H1 (cell line): Measurements from ENCODE around the gene GLUL. TPM values are rescaled to one million over a fixed set of nuclear protein-coding genes. Genes with fewer than 3 reads are reported as not detected.
A peak's percentile ranks its signal among the peaks of the same experiment; 100 is the strongest.

Experiments used
- CTCF ChIA-PET: fragments of 300-600 bp; sonication (Branson Sonifier 250); formaldehyde crosslinking; loops from one replicate; lab custom pipeline; 2021; ENCODE audit not compliant: partially characterized antibody; lab: Charles Lee
- POLR2A ChIA-PET: fragments of 300-600 bp; sonication (Branson Sonifier 250); formaldehyde crosslinking; loops from one replicate; lab custom pipeline; 2021; ENCODE audit warnings: inconsistent platforms; ENCODE audit not compliant: partially characterized antibody; lab: Charles Lee
- DNase-seq, 2 experiments: peaks; one replicate each; pipeline versions ENCODE4 v3.0.0 to v3.0.0-alpha.2; 2010 to 2022; ENCODE audit warnings: low spot score in 2 of 2, low read depth in 1 of 2, mixed read lengths in 1 of 2
- FAIRE-seq: peaks from 2 replicates; lab custom pipeline; 2011; peaks lifted over from hg19 to GRCh38; lab: Jason Lieb, UNC
- H2AFZ ChIP-seq: 2 replicates; pipeline ENCODE4 v1.8.1; 2012; ENCODE audit warnings: low read length, inconsistent platforms
- H2AK5ac ChIP-seq: 2 replicates; pipeline ENCODE4 v1.6.1; 2013; ENCODE audit warnings: low read depth, low read length
- H2BK120ac ChIP-seq: replicated peaks from 2 replicates; pipeline ENCODE3; 2013; ENCODE audit warnings: low read depth, low read length, inconsistent platforms
- H2BK12ac ChIP-seq: 2 replicates; pipeline ENCODE4 v1.6.1; 2013; ENCODE audit warnings: low read depth, low read length
- H2BK15ac ChIP-seq: 2 replicates; pipeline ENCODE4 v1.6.1; 2013; ENCODE audit warnings: low read length
- H2BK20ac ChIP-seq: 2 replicates; pipeline ENCODE4 v1.6.1; 2013; ENCODE audit warnings: low read length
- H2BK5ac ChIP-seq: 2 replicates; pipeline ENCODE4 v1.6.1; 2013; ENCODE audit warnings: low read depth, low read length
- H3K14ac ChIP-seq: 2 replicates; pipeline ENCODE4 v1.6.1; 2013; ENCODE audit warnings: inconsistent platforms; ENCODE audit not compliant: insufficient read length
- H3K18ac ChIP-seq: 2 replicates; pipeline ENCODE4 v1.6.1; 2013; ENCODE audit warnings: low read length; ENCODE audit errors: extremely low read depth
- H3K23ac ChIP-seq: 2 replicates; pipeline ENCODE4 v1.6.1; 2013; ENCODE audit warnings: inconsistent platforms; ENCODE audit not compliant: insufficient read length
- H3K23me2 ChIP-seq: 2 replicates; pipeline ENCODE4 v1.6.1; 2013; ENCODE audit warnings: low read depth, low read length
- H3K27ac ChIP-seq: 2 replicates; pipeline ENCODE4 v1.6.1; 2011; ENCODE audit warnings: low read depth, low read length, inconsistent platforms
- H3K27me3 ChIP-seq, 4 experiments: replicated peaks in 1 of 4; 1 replicate in 1 of 4; 2 replicates in 3 of 4; pipeline versions ENCODE4 v1.6.1 to v1.8.1; 2011 to 2013; ENCODE audit warnings: low read length in 3 of 4, mild to moderate bottlenecking in 3 of 4, inconsistent platforms in 2 of 4, mixed read lengths in 2 of 4, moderate library complexity in 1 of 4; ENCODE audit not compliant: control insufficient read depth in 3 of 4, insufficient read depth in 3 of 4; ENCODE audit errors: extremely low read depth in 1 of 4
- H3K36me3 ChIP-seq, 4 experiments: 2 replicates each; pipeline versions ENCODE4 v1.6.1 to v1.8.1; 2011 to 2013; ENCODE audit warnings: mild to moderate bottlenecking in 4 of 4, low read length in 3 of 4, moderate library complexity in 2 of 4, control low read depth in 1 of 4, inconsistent platforms in 1 of 4; ENCODE audit not compliant: insufficient read depth in 4 of 4, control insufficient read depth in 2 of 4
- H3K4ac ChIP-seq: replicated peaks from 2 replicates; pipeline ENCODE3; 2013; ENCODE audit warnings: low read length, low read depth, mixed read lengths, inconsistent platforms; ENCODE audit not compliant: insufficient read length
- H3K4me1 ChIP-seq, 4 experiments: replicated peaks in 1 of 4; 1 replicate in 1 of 4; 2 replicates in 3 of 4; pipeline versions ENCODE4 v1.6.1 to v1.8.1; 2011 to 2013; ENCODE audit warnings: low read length in 3 of 4, inconsistent platforms in 2 of 4, mixed read lengths in 1 of 4; ENCODE audit not compliant: insufficient read depth in 4 of 4, control insufficient read depth in 3 of 4
- H3K4me2 ChIP-seq, 2 experiments: 2 replicates each; pipeline versions ENCODE4 v1.6.1 to v1.8.1; 2011 to 2013; ENCODE audit warnings: low read depth in 2 of 2, low read length in 2 of 2, control low read depth in 1 of 2, inconsistent platforms in 1 of 2, mild to moderate bottlenecking in 1 of 2; ENCODE audit not compliant: insufficient read depth in 1 of 2
- H3K4me3 ChIP-seq, 4 experiments: fragments of 200-600, 300-600 bp in 1 of 4; sonication (generic), shearing (Covaris generic), sonication (Bioruptor Twin) in 1 of 4; 2 replicates each; pipeline versions ENCODE4 v1.5.1 to v1.8.1; 2011 to 2016; ENCODE audit warnings: low read length in 4 of 4, low read depth in 3 of 4, control low read depth in 2 of 4, inconsistent platforms in 2 of 4, mild to moderate bottlenecking in 2 of 4, mixed read lengths in 1 of 4, moderate library complexity in 1 of 4; ENCODE audit not compliant: insufficient read depth in 2 of 4; ENCODE audit errors: extremely low read depth in 1 of 4
- H3K56ac ChIP-seq: replicated peaks from 2 replicates; pipeline ENCODE3; 2013; ENCODE audit warnings: low read depth, mild to moderate bottlenecking, mixed read lengths, low read length, inconsistent platforms; ENCODE audit not compliant: insufficient read length
- H3K79me1 ChIP-seq: 2 replicates; pipeline ENCODE4 v1.6.1; 2013; ENCODE audit warnings: low read depth, low read length, control low read depth
- H3K79me2 ChIP-seq, 2 experiments: 2 replicates each; pipeline versions ENCODE4 v1.6.1 to v1.8.1; 2012 to 2013; ENCODE audit warnings: low read length in 2 of 2, mild to moderate bottlenecking in 2 of 2, inconsistent platforms in 1 of 2; ENCODE audit not compliant: insufficient read depth in 2 of 2, control insufficient read depth in 1 of 2
- H3K9ac ChIP-seq, 4 experiments: replicated peaks in 1 of 4; 1 replicate in 1 of 4; 2 replicates in 3 of 4; pipeline versions ENCODE4 v1.6.1 to v1.8.1; 2011 to 2013; ENCODE audit warnings: low read depth in 3 of 4, low read length in 3 of 4, control low read depth in 2 of 4, mild to moderate bottlenecking in 2 of 4, moderate library complexity in 2 of 4, inconsistent platforms in 1 of 4; ENCODE audit errors: extremely low read depth in 1 of 4
- H3K9me3 ChIP-seq, 2 experiments: 2 replicates each; pipeline versions ENCODE4 v1.6.1 to v1.8.1; 2012 to 2013; ENCODE audit warnings: mild to moderate bottlenecking in 2 of 2, moderate library complexity in 2 of 2, control low read depth in 1 of 2, inconsistent platforms in 1 of 2, low read depth in 1 of 2, low read length in 1 of 2, mixed read lengths in 1 of 2; ENCODE audit not compliant: insufficient read depth in 2 of 2
- H4K20me1 ChIP-seq, 2 experiments: replicated peaks in 1 of 2; 2 replicates each; pipeline versions ENCODE3 to v1.8.1; 2011 to 2013; ENCODE audit warnings: inconsistent platforms in 2 of 2, low read length in 2 of 2, mild to moderate bottlenecking in 1 of 2; ENCODE audit not compliant: insufficient read depth in 2 of 2, control insufficient read depth in 1 of 2
- H4K5ac ChIP-seq: 2 replicates; pipeline ENCODE4 v1.6.1; 2013; ENCODE audit warnings: low read length, low read depth, mixed read lengths, inconsistent platforms; ENCODE audit not compliant: insufficient read length
- H4K8ac ChIP-seq: 2 replicates; pipeline ENCODE4 v1.8.0; 2013; ENCODE audit warnings: mild to moderate bottlenecking, moderate library complexity, low read length, inconsistent platforms; ENCODE audit not compliant: insufficient read depth; ENCODE audit errors: extremely low read depth
- H4K91ac ChIP-seq: replicated peaks from 2 replicates; pipeline ENCODE3; 2013; ENCODE audit warnings: low read length, mixed read lengths, inconsistent platforms; ENCODE audit not compliant: insufficient read length
- EZH2 ChIP-seq: fragments of 200-600 bp; sonication (generic); IDR thresholded peaks from 2 replicates; pipeline ENCODE4 v1.7.1; 2012; ENCODE audit warnings: low read depth, mild to moderate bottlenecking, moderate library complexity, low read length, inconsistent platforms; ENCODE audit not compliant: severe bottlenecking
- KDM1A ChIP-seq: fragments of 200-600, 300-600 bp; sonication (generic); IDR thresholded peaks from 2 replicates; pipeline ENCODE4 v1.7.1; 2016; ENCODE audit warnings: mild to moderate bottlenecking, low read length, borderline replicate concordance
- POLR2A ChIP-seq, 2 experiments: IDR thresholded peaks; 1 replicate in 1 of 2; 2 replicates in 1 of 2; pipeline ENCODE4 v1.6.1; 2011; ENCODE audit warnings: low read depth in 2 of 2, low read length in 2 of 2, mild to moderate bottlenecking in 2 of 2; ENCODE audit errors: control extremely low read depth in 1 of 2
- WGBS, 2 experiments: shearing (Covaris generic) in 1 of 2; methylation state at CpG; one replicate each; pipeline versions ENCODE4 v1.1.6 to v1.1.7; 2013 to 2015; ENCODE audit warnings: low lambda C conversion rate in 2 of 2, mixed read lengths in 2 of 2, inconsistent platforms in 1 of 2, low coverage in 1 of 2, missing lambda C conversion rate in 1 of 2; ENCODE audit not compliant: insufficient replicate concordance in 2 of 2, insufficient coverage in 1 of 2, insufficient read length in 1 of 2; ENCODE audit errors: extremely low coverage in 1 of 2, missing lambda C conversion rate in 1 of 2; 5-methylcytosine and 5-hydroxymethylcytosine counted together
- polyA plus RNA-seq, 7 experiments: library from polyadenylated mRNA; depleted of rRNA in 3 of 7; stranded (reverse) in 5 of 7; unstranded in 2 of 7; fragments of >200 nt in 5 of 7; fragments of 200-250 nt in 2 of 7; gene quantifications; 1 replicate in 5 of 7; 2 replicates in 1 of 7; 4 replicates in 1 of 7; pipeline versions ENCODE4 v1.2.1 to v1.2.3, GENCODE V29; 2011 to 2013; ENCODE audit warnings: missing spikeins in 2 of 7, mixed read lengths in 2 of 7
- total RNA-seq: library from RNA; stranded (reverse); fragmentation: NEBNext Ultra II Directional; extraction: Animal tissue kit (Norgen Biotek cat#: 25700); gene quantifications from 2 replicates; pipeline ENCODE4 v1.2.1, GENCODE V29; 2021

The GLUL gene
- total and polyA plus RNA-seq, 2 of the 8 experiments (the other 6 are each of a cell fraction or from before 2014, with no cell fraction given), result 261 to 453 TPM

- Histone ChIP-seq H2BK120ac (no peak overlapping the region), H2BK12ac (no peak overlapping the region), H3K4me3 (no peak overlapping the region), H3K56ac (no peak overlapping the region), H2AK5ac (no peak overlapping the region), H3K9ac (no peak overlapping the region), H4K20me1 (no peaks in the 10 kb centered on the region), H4K8ac (no peak overlapping the region), H3K14ac (no peak overlapping the region), H3K36me3 (no peaks in the 10 kb centered on the region), H3K4me2 (no peak overlapping the region), H2AFZ (no peak overlapping the region), H3K79me1 (no peaks in the 10 kb centered on the region), H3K4ac (no peak overlapping the region), H2BK5ac (no peak overlapping the region), H2BK20ac (no peak overlapping the region), H3K4me1 (no peaks in the 10 kb centered on the region; a peak in 1 of 7 replicates), H3K18ac (no peak overlapping the region), H3K27me3 (no peaks in the 10 kb centered on the region), H3K23ac (no peak overlapping the region), H2BK15ac (no peak overlapping the region), H4K5ac (no peak overlapping the region), H4K91ac (no peak overlapping the region), H3K79me2 (no peaks in the 10 kb centered on the region), H3K27ac (no peak overlapping the region), H3K9me3 (no peaks in the 10 kb centered on the region), H3K23me2 (no peaks in the 10 kb centered on the region)
- TF ChIP-seq EZH2, result no peak
- no peak for TF ChIP-seq POLR2A (IDR thresholded peaks at IDR 0.05; ENCODE audit: control extremely low read depth in 1 of 2, low read depth in 2 of 2, low read length in 2 of 2)
- TF ChIP-seq KDM1A, result peak; percentile 41; the same call in 1 of the 2 replicates
- no peak for FAIRE-seq
- ChIA-PET CTCF (interaction anchor here (1.1 to 1.6 kb wide), 3 partner anchors 9 to 187 kb away, joined by 3 to 6 read pairs (median 3); no protein-coding TSS in a partner anchor), POLR2A (no interaction called here)
- DNase-seq, result no peak
- WGBS, 2 experiments, result 88% methylated on average over 6 of the region's 6 CpGs; no CpG with 5 or more reads in 1 of the 2 experiments
Observed at GRCh38 chr1:182413969-182414368, 22.4 kb upstream of the GLUL start.
